Upper lobe of left lung (tissue), 4 donors: ENCODE data around the gene HOXA4.

Experiments used
- CTCF ChIP-seq, 6 experiments: fragments of 450-650 bp in 4 of 6; fragments of 200-600 bp in 2 of 6; sonication (generic) in 2 of 6; IDR thresholded peaks; one replicate each; pipeline ENCODE4 v1.5.1; 2016 to 2019; ENCODE audit warnings: antibody characterized with exemption in 6 of 6
- POLR2AphosphoS5 ChIP-seq, 2 donors: sonication (generic); formaldehyde crosslinking; IDR thresholded peaks; one replicate each; pipeline ENCODE4 v1.5.1; 2017; ENCODE audit warnings: antibody characterized with exemption in 2 of 2

- TF ChIP-seq CTCF (IDR thresholded peaks at IDR 0.05) (no peak), POLR2AphosphoS5 (IDR thresholded peaks at IDR 0.05) (no peak)
These were observed 37.2 kb downstream of the HOXA4 start for GRCh38 chr7:27093184-27093895.
